Activated CD8-positive, alpha-beta memory T cell treated with anti-CD3 and anti-CD28 coated beads for 36 hours (primary cell): ENCODE data around the gene CMYA5. TPM values are rescaled to one million over a fixed set of nuclear protein-coding genes. Genes with fewer than 3 reads are reported as not detected.

ENCODE experiments used
- CTCF ChIA-PET: fragments of 350-600 bp; sonication (Branson Sonifier 250); formaldehyde crosslinking; loops from one replicate; lab custom pipeline; 2021; ENCODE audit warnings: antibody characterized with exemption; lab: Charles Lee
- POLR2A ChIA-PET: fragments of 350-600 bp; sonication (Branson Sonifier 250); formaldehyde crosslinking; loops from one replicate; lab custom pipeline; 2021; ENCODE audit warnings: antibody characterized with exemption; lab: Charles Lee
- total RNA-seq, 2 experiments: library from RNA; stranded (reverse); gene quantifications; one replicate each; pipeline ENCODE4 v1.2.3, GENCODE V29; 2021

CMYA5 gene
- total RNA-seq, 2 experiments from 2014 or later, result 0.10 to 0.19 TPM

- POLR2A ChIA-PET, result no interaction called here
- CTCF ChIA-PET, result no interaction called here
Measured at GRCh38 chr5:79811081-79811480, 121.4 kb downstream of the CMYA5 start.

GRCh38 chr5:79811904-79812303 is 122.3 kb downstream of the CMYA5 start:
- CTCF ChIA-PET, result no interaction called here
- POLR2A ChIA-PET, result no interaction called here

- CTCF ChIA-PET, result no interaction called here
- POLR2A ChIA-PET, result no interaction called here
Measured at GRCh38 chr5:79814699-79815098, 125.1 kb downstream of the CMYA5 start.

- ChIA-PET POLR2A (no interaction called here), CTCF (no interaction called here)
Measured at GRCh38 chr5:79816014-79816413, 126.4 kb downstream of the CMYA5 start.

- ChIA-PET POLR2A (no interaction called here), CTCF (interaction anchor here (0.6 kb wide), 1 partner anchor 576 kb away, joined by 4 read pairs; no protein-coding TSS in a partner anchor)
Measured at GRCh38 chr5:79820648-79821047, 131.0 kb downstream of the CMYA5 start.

- POLR2A ChIA-PET, result no interaction called here
Measured at GRCh38 chr5:79824444-79824843, 134.8 kb downstream of the CMYA5 start.

GRCh38 chr5:79825802-79826201 is 136.2 kb downstream of the CMYA5 start:
- ChIA-PET CTCF (no interaction called here), POLR2A (no interaction called here)

More at GRCh38 chr5:79824444-79824843, 134.8 kb downstream of the CMYA5 start:
- CTCF ChIA-PET, result no interaction called here

GRCh38 chr5:79827159-79827629 is 137.6 kb downstream of the CMYA5 start:
- ChIA-PET CTCF (no interaction called here), POLR2A (no interaction called here)

- POLR2A ChIA-PET, result no interaction called here
- CTCF ChIA-PET, result no interaction called here
Measured at GRCh38 chr5:79829260-79829659, 139.6 kb downstream of the CMYA5 start.

GRCh38 chr5:79831381-79832309 is 142.0 kb downstream of the CMYA5 start:
- ChIA-PET CTCF (interaction anchor here (0.7 kb wide), 3 partner anchors 68 to 746 kb away, joined by 3 to 4 read pairs (median 3); no protein-coding TSS in a partner anchor), POLR2A (no interaction called here)

GRCh38 chr5:79832911-79833310 is 143.3 kb downstream of the CMYA5 start:
- POLR2A ChIA-PET, result no interaction called here
- CTCF ChIA-PET, result no interaction called here

GRCh38 chr5:79834098-79834753 is 144.6 kb downstream of the CMYA5 start:
- CTCF ChIA-PET, result no interaction called here
- POLR2A ChIA-PET, result no interaction called here

- ChIA-PET POLR2A (no interaction called here), CTCF (no interaction called here)
Measured at GRCh38 chr5:79834754-79835714, 145.4 kb downstream of the CMYA5 start.

GRCh38 chr5:79837761-79838551 is 148.3 kb downstream of the CMYA5 start:
- CTCF ChIA-PET, result no interaction called here
- POLR2A ChIA-PET, result no interaction called here

GRCh38 chr5:79840084-79840990 is 150.7 kb downstream of the CMYA5 start:
- ChIA-PET POLR2A (interaction anchor here (0.5 kb wide), 1 partner anchor 343 kb away, joined by 5 read pairs; no protein-coding TSS in a partner anchor), CTCF (no interaction called here)

GRCh38 chr5:79841172-79841571 is 151.5 kb downstream of the CMYA5 start:
- CTCF ChIA-PET, result no interaction called here
- POLR2A ChIA-PET, result interaction anchor here (0.5 kb wide), 1 partner anchor 343 kb away, joined by 5 read pairs; no protein-coding TSS in a partner anchor
